Peyer's patch (tissue), 4 donors: ENCODE results near the gene IRX5. TPM values are rescaled to one million over a fixed set of nuclear protein-coding genes. Genes with fewer than 3 reads are reported as not detected.

Experiments
- DNase-seq, 3 donors: peaks; one replicate each; pipeline ENCODE4 v3.0.0-alpha.2; 2017 to 2019
- H3K27ac ChIP-seq, 4 donors: fragments of 200-600 bp; sonication (generic); one replicate each; pipeline ENCODE4 v1.5.1; 2016 to 2019
- H3K27me3 ChIP-seq, 2 donors: fragments of 200-600 bp; sonication (generic); one replicate each; pipeline ENCODE4 v1.5.1; 2019
- H3K36me3 ChIP-seq, 3 donors: fragments of 200-600 bp; sonication (generic); one replicate each; pipeline ENCODE4 v1.5.1; 2016 to 2019
- H3K4me1 ChIP-seq, 4 donors: fragments of 200-600 bp; sonication (generic); one replicate each; pipeline ENCODE4 v1.5.1; 2016 to 2019
- H3K4me3 ChIP-seq, 4 donors: fragments of 200-600 bp; sonication (generic); 1 replicate in 3 of 4; 2 replicates in 1 of 4; pipeline ENCODE4 v1.5.1; 2016 to 2019; ENCODE audit warnings: mild to moderate bottlenecking in 1 of 4
- H3K9me3 ChIP-seq, 4 donors: fragments of 200-600 bp; sonication (generic); one replicate each; pipeline ENCODE4 v1.5.1; 2016 to 2019; ENCODE audit warnings: mild to moderate bottlenecking in 1 of 4
- CTCF ChIP-seq, 6 experiments: fragments of 450-650 bp in 4 of 6; fragments of 200-600 bp in 2 of 6; sonication (generic) in 1 of 6; IDR thresholded peaks; one replicate each; pipeline ENCODE4 v1.5.1; 2017 to 2019; ENCODE audit warnings: antibody characterized with exemption in 6 of 6, mild to moderate bottlenecking in 3 of 6, moderate library complexity in 1 of 6
- POLR2A ChIP-seq, 2 donors: fragments of 450-650 bp; IDR thresholded peaks; one replicate each; pipeline ENCODE4 v1.5.1; 2017; ENCODE audit warnings: antibody characterized with exemption in 2 of 2, mild to moderate bottlenecking in 2 of 2, moderate library complexity in 2 of 2
- total RNA-seq, 4 donors: library from RNA; depleted of rRNA; stranded (reverse); fragments of >200 nt; gene quantifications; one replicate each; pipeline ENCODE4 v1.1.0, GENCODE V29; 2016

Gene IRX5
- total RNA-seq, 4 donors from 2014 or later = not detected

GRCh38 chr16:54980821-54981220 lies 50.2 kb downstream of the IRX5 start:
- Histone ChIP-seq H3K9me3 (no peaks in the 10 kb centered on the region), H3K4me3 (no peak overlapping the region), H3K36me3 (no peaks in the 10 kb centered on the region), H3K4me1 (no peaks in the 10 kb centered on the region), H3K27me3 (no peaks in the 10 kb centered on the region), H3K27ac (no peak overlapping the region)
- no peak for TF ChIP-seq POLR2A (IDR thresholded peaks at IDR 0.05)
- no peak for TF ChIP-seq CTCF (IDR thresholded peaks at IDR 0.05)
- DNase-seq = no peak
